BJ (cell line): Measurements from ENCODE around the gene BHMT2. TPM values are rescaled to one million over a fixed set of nuclear protein-coding genes. Genes with fewer than 3 reads are reported as not detected.

Experiments
- CTCF ChIA-PET: fragments of 350-600 bp; formaldehyde crosslinking; extraction: SDS; loops from one replicate; lab custom pipeline; 2021; ENCODE audit warnings: antibody characterized with exemption, inconsistent platforms; lab: Yijun Ruan, JAX
- POLR2A ChIA-PET: fragments of 300-600 bp; sonication (Branson Sonifier 250); formaldehyde crosslinking; extraction: SDS; loops from one replicate; lab custom pipeline; 2021; ENCODE audit warnings: antibody characterized with exemption; lab: Charles Lee
- DNase-seq: peaks from one replicate; pipeline ENCODE4 v3.0.0-alpha.2; 2011; ENCODE audit warnings: low read depth
- H3K27me3 ChIP-seq: 2 replicates; pipeline ENCODE4 v1.6.0; 2011; ENCODE audit warnings: low read length; ENCODE audit not compliant: control insufficient read depth, insufficient read depth
- H3K36me3 ChIP-seq: 2 replicates; pipeline ENCODE4 v1.5.1; 2011; ENCODE audit warnings: low read length; ENCODE audit not compliant: control insufficient read depth, insufficient read depth
- H3K4me3 ChIP-seq: 2 replicates; pipeline ENCODE4 v1.5.1; 2011; ENCODE audit warnings: low read depth, mild to moderate bottlenecking, control low read depth, low read length
- polyA plus RNA-seq: library from polyadenylated mRNA; depleted of rRNA; stranded (reverse); fragments of >200 nt; gene quantifications from 2 replicates; pipeline ENCODE4 v1.2.3, GENCODE V29; 2011
- TF ChIP-seq, protein P1 (sequence below): IDR thresholded peaks from 2 replicates; pipeline ENCODE4 v1.5.1; 2011; ENCODE audit warnings: low read depth, mild to moderate bottlenecking, control low read depth, inconsistent platforms, low read length, moderate library complexity; ENCODE audit not compliant: insufficient read depth

The BHMT2 gene
- polyA plus RNA-seq, 1 experiment, result 11.5 TPM

DNA sequence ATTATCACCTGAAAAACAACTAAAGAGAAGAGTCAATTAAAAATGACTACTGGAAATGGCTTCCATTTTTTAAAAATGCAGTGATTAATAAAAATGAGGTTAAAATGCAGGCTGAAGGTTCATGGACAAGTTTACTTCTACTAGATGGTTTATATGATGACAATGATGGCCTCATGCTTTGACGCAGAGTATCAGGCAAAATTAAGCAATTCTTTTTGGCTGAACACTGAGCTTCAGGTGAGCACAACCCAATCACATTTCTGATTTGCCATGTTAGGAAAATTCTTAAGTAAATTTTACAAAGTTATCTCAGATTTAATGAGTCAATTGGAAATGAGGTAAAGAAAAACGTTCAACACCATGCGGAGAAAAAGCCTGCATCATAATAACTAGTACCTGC, 22.4 kb upstream of the BHMT2 start:
- Histone ChIP-seq H3K36me3 (no peaks in the 10 kb centered on the region), H3K4me3 (no peak overlapping the region), H3K27me3 (no peaks in the 10 kb centered on the region; the same call in 1 of the 2 replicates)
- POLR2A ChIA-PET, result no interaction called here
- TF ChIP-seq, protein P1, sequence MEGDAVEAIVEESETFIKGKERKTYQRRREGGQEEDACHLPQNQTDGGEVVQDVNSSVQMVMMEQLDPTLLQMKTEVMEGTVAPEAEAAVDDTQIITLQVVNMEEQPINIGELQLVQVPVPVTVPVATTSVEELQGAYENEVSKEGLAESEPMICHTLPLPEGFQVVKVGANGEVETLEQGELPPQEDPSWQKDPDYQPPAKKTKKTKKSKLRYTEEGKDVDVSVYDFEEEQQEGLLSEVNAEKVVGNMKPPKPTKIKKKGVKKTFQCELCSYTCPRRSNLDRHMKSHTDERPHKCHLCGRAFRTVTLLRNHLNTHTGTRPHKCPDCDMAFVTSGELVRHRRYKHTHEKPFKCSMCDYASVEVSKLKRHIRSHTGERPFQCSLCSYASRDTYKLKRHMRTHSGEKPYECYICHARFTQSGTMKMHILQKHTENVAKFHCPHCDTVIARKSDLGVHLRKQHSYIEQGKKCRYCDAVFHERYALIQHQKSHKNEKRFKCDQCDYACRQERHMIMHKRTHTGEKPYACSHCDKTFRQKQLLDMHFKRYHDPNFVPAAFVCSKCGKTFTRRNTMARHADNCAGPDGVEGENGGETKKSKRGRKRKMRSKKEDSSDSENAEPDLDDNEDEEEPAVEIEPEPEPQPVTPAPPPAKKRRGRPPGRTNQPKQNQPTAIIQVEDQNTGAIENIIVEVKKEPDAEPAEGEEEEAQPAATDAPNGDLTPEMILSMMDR, result no peak
- CTCF ChIA-PET, result interaction anchor here (1.0 to 2.9 kb wide), 3 partner anchors 12 to 59 kb away, joined by 4 to 10 read pairs (median 8); no protein-coding TSS in a partner anchor
- no peak for DNase-seq

DNA sequence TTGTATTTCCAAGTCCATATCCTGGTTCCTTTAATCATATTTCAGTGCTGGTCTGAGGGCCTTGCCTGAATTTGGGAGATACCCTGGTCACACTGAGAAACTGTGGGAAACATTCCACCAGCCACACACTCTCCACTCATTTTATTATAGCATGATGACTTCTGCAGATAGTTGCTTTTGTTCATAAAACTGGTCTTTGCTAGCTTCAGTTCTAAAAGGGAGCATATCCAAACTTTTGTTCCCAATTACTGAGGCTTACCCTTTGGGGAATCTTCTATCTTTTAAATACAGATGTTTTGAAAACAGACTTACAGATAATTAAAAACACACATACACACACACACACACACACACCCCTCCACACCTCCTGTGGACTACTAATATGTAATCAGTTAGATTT, 21.1 kb upstream of the BHMT2 start:
- ChIA-PET POLR2A (no interaction called here), CTCF (interaction anchor here (1.0 to 2.9 kb wide), 4 partner anchors 11 to 57 kb away, joined by 3 to 10 read pairs (median 6); no protein-coding TSS in a partner anchor)
- no peaks in the 10 kb centered on the region for H3K36me3 ChIP-seq
- no peaks in the 10 kb centered on the region; the same call in 1 of the 2 replicates for H3K27me3 ChIP-seq
- no peak for DNase-seq
- H3K4me3 ChIP-seq, result no peak overlapping the region
- TF ChIP-seq, protein P1, result no peak

DNA sequence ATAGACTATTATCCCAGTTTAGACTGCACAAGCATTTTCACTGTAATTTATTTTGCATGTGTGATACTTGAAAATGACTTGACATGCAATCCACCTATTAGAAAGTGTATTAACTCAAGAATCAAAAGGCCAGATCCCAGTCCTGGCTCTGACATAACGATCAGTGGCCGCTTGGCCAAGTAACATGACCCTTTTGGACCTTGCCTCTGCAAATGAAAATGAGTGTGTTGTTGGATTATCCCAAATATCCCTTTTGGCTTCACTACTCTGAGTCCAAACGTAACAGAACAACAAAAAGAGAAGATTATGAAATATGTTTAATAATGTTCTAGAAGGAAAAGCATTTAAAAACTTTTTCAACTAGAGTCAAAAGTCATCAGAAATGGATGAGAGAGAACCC, 19.1 kb upstream of the BHMT2 start:
- no peaks in the 10 kb centered on the region for H3K36me3 ChIP-seq
- TF ChIP-seq, protein P1, result no peak
- no peaks in the 10 kb centered on the region; the same call in 1 of the 2 replicates for H3K27me3 ChIP-seq
- ChIA-PET POLR2A (no interaction called here), CTCF (no interaction called here)
- DNase-seq, result no peak
- no peak overlapping the region for H3K4me3 ChIP-seq

DNA sequence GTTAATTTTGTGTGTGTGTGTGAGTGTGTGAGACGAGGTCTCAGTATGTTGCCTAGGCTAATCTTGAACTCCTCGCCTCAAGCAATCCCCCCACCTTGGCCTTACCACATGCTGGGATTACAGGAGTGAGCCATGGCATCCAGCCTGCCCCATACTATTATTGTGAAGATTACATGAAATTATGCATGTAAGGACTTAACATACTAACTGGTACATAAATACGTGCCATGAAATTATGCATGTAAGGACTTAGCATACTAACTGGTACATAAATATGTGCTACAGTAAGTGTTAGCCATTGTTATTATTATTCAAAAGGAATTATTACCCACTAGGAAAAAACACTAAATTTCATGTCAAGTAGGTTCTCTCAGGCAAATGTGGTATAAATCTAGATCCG, 16.2 kb upstream of the BHMT2 start:
- Histone ChIP-seq H3K4me3 (no peak overlapping the region), H3K36me3 (no peaks in the 10 kb centered on the region), H3K27me3 (no peaks in the 10 kb centered on the region; the same call in 1 of the 2 replicates)
- ChIA-PET POLR2A (no interaction called here), CTCF (interaction anchor here (1.2 to 1.7 kb wide), 2 partner anchors 10 to 11 kb away, joined by 4 to 6 read pairs; no protein-coding TSS in a partner anchor)
- TF ChIP-seq, protein P1, result no peak
- no peak for DNase-seq

DNA sequence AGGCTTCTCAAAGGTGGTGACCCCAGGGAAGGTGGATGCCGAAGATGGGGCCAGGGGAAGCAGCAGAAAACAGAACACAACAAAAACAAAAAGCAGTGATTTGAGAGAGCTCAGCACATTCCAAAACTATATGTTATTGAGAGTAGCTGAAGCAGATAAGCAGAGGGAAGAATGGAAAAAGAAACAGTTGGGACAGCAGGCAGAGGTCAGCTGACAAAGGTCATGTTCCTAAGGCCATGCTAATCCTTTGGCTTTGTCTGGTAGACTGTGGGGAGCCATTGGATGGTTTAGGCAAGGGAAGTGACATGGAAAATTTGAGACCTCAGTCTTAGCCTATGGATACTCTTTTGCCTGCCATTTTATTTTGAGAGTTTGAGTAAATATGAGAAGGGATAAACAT, 14.6 kb upstream of the BHMT2 start:
- TF ChIP-seq, protein P1, result no peak
- DNase-seq, result no peak
- H3K36me3 ChIP-seq, result no peaks in the 10 kb centered on the region
- H3K4me3 ChIP-seq, result no peak overlapping the region
- ChIA-PET CTCF (interaction anchor here (1.2 to 1.3 kb wide), 2 partner anchors 30 to 34 kb away, joined by 3 to 5 read pairs; no protein-coding TSS in a partner anchor), POLR2A (no interaction called here)
- no peaks in the 10 kb centered on the region; the same call in 1 of the 2 replicates for H3K27me3 ChIP-seq
